Mesenteric fat pad (tissue), 1 donor: ENCODE data around the gene COMMD10. TPM values are rescaled to one million over a fixed set of nuclear protein-coding genes. Genes with fewer than 3 reads are reported as not detected.
"Not testable (repeated sequence)": the region's sequence is repeated elsewhere in the genome, so short reads cannot be mapped to it uniquely, and the experiment has no call there.

Experiments
- DNase-seq: peaks from one replicate; pipeline ENCODE4 v3.0.0-alpha.2; 2020; ENCODE audit warnings: low spot score
- long read RNA-seq: library from polyadenylated mRNA; unstranded; transcript quantifications from one replicate; pipeline ENCODE4 v2.0.0, GENCODE V29; 2020
- total RNA-seq: library from RNA; stranded (reverse); fragmentation: NEBNext Ultra II Directional; extraction: Animal tissue kit (Norgen Biotek cat#: 25700); gene quantifications from one replicate; pipeline ENCODE4 v1.2.1, GENCODE V29; 2021
- donor health status: DM: yes; HTN: yes; CAD: no.

COMMD10 gene
- total RNA-seq, result 33.2 TPM
- long read RNA-seq, transcript COMMD10-201 (7 exons, 1,469 nt), result major isoform, 96 of 119 reads
- long read RNA-seq, partial matches to known transcripts, result 4 of 119 reads
- long read RNA-seq, other reads (novel, unspliced or antisense), result 19 of 119 reads

DNA sequence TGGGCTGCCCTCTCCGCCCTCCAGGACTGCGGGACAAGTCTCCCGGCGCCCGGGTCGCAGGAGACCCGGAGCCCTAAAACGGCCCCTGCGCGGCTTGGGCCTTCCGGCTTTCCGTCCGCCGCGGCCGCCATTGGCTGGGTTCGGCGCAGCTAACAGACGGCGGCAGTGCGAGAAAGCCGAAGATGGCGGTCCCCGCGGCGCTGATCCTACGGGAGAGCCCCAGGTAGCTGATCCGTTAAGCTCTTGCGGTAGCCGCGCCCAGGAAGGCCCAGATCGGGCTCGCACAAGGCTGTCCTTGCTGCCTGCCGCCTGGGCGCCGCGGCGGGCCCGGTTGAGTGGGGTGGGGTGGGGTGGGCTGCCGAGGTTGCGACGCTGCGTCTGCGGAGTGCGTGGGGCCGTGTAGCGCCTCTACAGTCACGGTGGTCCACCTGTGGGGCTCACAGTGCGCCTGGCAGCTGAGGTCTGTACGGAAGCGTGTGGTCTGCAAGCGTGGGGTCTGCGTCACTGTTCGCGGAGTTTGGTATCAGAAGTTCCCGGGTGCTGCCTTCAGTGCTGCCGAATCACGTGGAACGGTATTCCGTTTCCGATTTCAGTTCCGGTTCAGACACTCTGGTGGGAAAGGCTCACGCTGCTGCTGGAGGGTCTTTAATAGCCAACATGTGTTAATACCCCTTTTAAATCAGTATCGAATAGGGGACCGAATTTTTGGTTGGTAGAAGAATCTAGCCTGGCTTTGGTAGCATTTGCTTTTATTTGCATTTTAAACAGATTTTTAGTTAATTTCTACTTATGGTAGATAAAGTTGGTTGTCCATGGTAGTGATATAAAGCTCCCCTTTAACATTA, at the start of gene COMMD10:
Gene COMMD10, plus strand, starts transcription at position 155 of the 845 bp plus-strand sequence.
- DNase-seq, result peak; percentile 94

- no peak for DNase-seq
Measured at GRCh38 chr5:116035123-116035522, 49.7 kb upstream of the COMMD10 start.

DNA sequence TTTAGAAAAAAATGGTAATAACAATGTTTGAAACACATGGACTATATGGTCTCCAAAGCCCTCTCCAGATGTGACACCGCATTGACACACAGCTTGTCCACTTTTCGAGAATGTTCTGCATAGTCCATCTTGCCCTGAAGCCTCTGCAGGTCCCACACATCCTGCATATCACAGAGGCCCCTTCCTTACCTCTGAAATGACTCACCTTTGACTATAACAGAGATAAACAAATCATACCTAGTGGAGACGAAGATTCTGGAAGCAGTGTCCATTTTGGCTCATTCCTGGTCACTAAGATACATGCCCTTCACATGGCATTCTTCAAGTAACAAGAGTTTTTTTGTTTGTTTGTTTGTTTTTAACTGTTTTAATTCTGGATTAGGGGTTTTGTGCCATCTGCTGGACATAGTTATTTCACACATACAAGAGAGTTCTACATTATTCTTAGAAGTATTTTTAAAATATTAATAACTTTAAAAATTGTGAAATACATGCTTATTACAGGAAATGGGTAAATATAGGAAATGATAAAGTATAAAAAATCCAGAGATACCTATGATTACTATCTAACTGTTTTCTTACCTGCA, 47.5 kb upstream of the COMMD10 start:
- DNase-seq, result no peak

DNA sequence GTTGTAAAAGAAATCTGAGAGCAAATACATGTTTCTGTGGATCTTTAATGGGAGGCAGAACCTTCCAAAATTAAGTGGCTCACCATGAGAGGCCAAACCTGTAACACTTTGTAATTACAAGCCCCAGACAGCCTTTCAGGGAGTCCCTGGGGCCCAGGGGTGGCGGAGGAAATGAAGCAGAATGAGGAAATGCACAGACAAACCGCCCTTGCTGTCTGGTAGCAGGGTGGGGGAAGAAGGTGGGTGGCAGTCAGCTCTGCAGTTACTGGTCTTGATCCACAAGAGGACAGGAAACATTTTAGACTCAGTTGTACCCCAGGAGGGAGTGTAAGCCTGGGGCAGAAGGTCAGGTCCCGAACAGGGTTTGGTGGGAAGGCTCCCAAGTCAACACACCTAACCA, 46.0 kb upstream of the COMMD10 start:
- DNase-seq, result no peak

GRCh38 chr5:116042375-116042774, 42.5 kb upstream of the COMMD10 start:
- no peak for DNase-seq

- no peak for DNase-seq
Measured at GRCh38 chr5:116044073-116044472, 40.8 kb upstream of the COMMD10 start.

- no peak for DNase-seq
Measured at GRCh38 chr5:116045821-116046220, 39.0 kb upstream of the COMMD10 start.

DNA sequence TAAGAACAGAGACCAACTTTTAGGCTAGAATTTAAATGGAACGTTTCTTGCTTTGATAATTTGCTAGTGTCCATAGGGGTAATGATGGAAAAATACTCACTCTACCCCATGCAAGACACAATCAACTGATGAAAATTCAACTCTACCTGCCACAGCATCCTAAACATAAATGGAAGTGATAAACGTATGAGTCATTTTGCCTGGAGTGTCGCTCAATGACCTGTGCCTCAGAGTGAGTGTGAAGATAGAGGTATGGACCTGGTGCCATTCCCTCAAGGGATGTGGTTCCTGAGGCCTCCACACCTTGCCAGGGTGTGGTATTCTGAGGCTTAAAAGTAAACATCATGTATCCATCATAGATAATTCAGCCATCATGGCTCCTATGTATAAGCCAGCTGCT, 38.6 kb upstream of the COMMD10 start:
- no peak for DNase-seq

DNA sequence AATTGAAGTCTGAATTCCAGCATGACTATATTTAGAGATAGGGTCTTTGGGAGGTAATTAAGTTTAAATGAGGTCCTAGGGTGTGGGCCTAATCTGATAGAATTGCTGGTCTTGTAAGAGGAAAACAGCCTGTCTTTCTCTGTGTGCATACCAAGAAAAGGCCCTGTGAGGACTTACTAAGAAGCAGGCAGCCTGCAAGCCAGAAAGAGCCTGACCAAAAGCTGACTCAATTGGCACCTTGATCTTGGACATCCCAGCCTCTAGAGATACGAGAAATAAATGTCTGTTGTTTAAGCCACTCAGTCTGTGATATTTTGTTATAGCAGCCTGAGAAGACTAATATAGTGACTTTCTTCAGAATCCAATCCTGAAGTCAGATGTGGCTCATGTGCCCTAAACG, 38.0 kb upstream of the COMMD10 start:
- no peak for DNase-seq

DNA sequence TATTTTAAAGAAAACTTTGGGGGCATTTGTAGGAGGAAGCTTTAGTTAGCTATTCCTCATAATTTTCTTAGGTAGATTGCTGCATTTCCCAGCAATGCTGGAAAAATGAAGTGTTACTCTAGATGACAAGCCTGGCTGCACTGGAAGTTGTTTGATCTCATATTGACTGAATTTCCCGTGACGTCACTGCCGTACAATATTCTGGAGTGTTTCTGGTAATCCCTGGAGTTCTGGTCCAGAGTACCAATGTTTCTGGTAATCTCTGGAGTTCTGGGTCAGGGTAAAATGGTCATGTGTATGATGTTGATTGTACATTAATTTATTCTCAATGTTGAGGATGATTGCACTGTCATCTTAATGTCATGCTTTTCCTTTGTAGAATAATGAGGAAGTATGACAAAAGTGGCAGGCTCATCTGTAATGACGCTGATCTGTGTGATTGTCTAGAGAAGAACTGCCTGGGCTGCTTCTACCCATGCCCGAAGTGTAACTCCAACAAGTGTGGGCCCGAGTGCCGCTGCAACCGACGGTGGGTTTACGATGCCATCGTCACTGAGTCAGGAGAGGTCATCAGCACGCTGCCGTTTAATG, 26.4 kb upstream of the COMMD10 start:
- DNase-seq, result no peak

DNA sequence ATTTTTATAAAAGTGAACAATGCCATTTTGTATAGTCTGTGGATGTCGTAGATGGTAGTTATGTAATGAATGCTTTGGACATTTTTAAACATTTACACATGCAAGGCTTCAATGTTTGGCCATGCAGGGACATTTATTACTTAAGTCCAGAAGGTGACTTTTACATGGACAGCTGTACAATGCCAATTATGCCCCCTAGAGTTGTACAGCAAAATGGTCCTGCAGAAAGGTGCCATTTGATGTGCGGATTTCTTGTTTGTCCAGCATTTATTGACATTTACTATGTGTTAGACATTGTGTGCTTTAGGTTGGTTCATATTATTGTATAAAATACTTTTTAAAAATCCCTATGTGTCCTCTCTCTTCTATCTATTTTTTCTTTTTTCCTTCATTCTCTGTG, 22.5 kb upstream of the COMMD10 start:
- DNase-seq, result no peak

DNA sequence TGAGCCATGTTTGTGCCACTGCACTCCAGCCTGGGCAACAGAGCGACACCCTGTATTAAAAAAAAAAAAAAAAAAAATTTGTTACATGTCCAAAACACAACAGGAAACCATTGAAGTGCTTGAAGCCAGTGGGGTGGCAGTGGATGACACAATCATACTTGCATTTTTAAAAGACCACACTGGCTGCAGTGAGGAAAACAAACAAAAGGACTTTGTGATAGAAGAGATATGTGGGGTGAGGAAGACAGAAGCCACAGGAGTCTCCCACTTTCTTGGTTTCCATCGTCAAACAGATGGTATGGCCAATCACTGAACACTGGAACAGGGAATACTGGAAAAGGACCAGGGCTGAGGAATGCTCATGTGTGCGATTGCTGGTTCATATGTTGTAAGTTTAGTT, 20.9 kb upstream of the COMMD10 start:
- no peak for DNase-seq

DNA sequence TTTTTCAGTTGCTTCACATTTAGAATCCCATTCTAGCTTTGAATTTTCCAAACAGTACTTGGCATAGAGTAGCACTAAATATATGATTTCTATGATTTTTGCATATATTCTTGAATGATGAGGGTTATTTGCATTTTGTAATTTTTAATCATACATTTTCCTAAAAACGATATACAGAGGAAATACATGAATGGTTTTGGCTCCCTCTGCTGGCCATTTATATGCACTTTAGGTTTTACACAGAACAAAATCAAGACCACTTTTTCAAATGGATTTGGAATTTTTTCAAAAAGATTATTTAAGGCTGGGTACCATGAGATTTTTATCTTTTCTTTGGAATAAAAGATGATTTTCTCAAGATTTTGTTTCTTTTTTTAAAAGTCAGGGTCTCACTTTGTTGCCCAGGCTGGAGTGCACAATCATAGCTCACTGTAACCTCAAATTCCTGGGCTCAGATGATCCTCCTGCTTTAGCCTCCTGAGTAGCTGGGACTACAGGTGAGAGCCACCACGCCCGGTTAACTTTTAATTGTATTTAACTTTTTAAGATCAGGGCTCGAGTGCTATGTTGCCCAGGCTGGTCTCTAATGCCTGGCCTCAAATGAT, 16.7 kb upstream of the COMMD10 start:
- no peak for DNase-seq

GRCh38 chr5:116071211-116071610, 13.6 kb upstream of the COMMD10 start:
- DNase-seq, result no peak

GRCh38 chr5:116075191-116075831, 9.5 kb upstream of the COMMD10 start:
- no peak for DNase-seq

DNA sequence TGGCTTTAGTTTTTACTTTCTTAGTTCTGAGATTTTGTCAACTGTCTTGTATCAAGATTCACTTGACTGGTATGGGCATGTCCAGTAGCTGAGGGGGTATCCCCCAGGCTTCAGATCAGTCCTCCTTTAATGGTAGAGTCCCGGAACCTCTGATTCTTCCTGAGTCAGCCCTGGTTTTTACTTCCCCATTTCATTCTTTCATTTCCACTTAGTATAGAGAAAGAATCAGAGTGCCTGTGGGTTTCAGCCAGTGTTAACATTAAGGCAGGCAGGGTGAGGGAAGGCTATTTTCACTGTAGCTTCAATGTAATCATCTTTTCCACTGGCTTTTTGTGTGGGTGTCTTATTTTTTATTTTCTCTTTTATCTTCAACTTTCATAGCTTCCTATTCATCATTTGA, 8.3 kb upstream of the COMMD10 start:
- no peak for DNase-seq

DNA sequence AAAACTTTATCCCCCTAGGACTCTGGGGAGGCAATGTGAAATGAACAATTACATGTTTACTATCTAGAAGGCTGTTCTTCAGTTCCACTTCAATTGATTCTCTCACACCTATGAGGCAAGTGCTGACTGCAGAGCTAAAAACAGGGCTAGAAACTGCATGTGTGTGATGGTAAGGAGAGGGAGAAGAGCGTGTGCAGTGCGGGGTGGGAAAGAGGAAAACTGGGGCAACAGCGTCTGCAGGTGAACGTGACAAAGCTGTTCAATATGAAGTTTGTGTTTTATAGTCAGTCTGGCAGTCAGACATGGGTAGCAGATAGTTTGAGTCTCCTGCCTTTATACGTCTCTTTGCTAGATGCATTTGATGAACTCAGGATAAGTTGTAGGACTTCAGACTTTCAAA, 6.6 kb upstream of the COMMD10 start:
- DNase-seq, result no peak

DNA sequence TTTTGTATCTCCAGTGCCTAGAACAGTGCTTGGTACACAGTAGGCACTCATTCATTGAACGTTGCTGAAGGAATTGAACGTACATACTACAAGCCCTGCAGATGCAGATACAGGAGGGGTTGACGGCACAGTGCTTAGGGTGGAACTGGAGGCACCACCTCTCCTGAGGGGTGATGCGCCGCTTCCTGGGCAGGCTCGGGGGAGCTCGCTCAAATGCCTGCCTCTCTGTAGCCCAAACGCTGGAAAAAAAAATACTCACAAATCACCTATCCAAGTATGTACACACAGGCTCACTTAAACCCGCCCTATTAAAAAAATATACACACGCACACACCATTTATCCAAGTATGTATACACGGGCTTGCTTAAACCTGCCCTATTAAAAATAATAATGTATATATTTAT, 536 bp upstream of the COMMD10 start:
- DNase-seq, result no peak

- not testable (repeated sequence) for DNase-seq
Measured at GRCh38 chr5:116086309-116086708, 1.5 kb downstream of the COMMD10 start.

DNA sequence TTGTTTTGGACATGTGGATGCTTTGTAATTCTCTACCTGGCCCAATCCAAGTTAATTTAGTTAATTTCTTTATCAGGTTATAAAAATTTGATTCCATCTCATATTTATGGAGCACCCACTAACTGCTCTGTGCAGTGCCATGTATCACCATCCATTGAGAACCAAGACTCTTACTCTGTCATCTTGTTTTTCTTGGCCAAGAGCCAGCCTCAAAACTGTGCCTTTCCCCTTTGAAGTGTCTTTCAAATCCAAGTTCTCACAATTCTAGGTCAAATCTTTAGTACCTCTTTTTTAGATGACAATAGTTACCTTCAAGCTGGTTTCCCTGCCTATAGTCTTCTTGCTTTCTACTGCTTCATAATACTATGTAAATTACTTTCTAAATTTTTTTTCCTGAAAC, 3.2 kb downstream of the COMMD10 start:
- no peak for DNase-seq

- DNase-seq, result no peak
Measured at GRCh38 chr5:116090302-116090701, 5.5 kb downstream of the COMMD10 start.
